IMR-90 (cell line): ENCODE results near the gene C6orf89. TPM values are rescaled to one million over a fixed set of nuclear protein-coding genes. Genes with fewer than 3 reads are reported as not detected.

Experiments
- ATAC-seq: fragments of 200-7000 bp; cut with Tn5 transposase; 2 replicates; pipeline ENCODE4 v1.9.1; 2020; ENCODE audit warnings: low read depth, mild to moderate bottlenecking, moderate library complexity
- BruUV-seq: library from RNA; stranded (reverse); fragments of 400-500 nt; replicated peaks from 2 replicates; lab custom pipeline; 2021; lab: Mats Ljungman, UMichigan
- CTCF ChIA-PET: fragments of 300-600 bp; formaldehyde crosslinking; extraction: SDS; loops from one replicate; lab custom pipeline; 2021; ENCODE audit warnings: antibody characterized with exemption; lab: Yijun Ruan, JAX
- POLR2A ChIA-PET: fragments of 300-600 bp; sonication (Branson Sonifier 250); formaldehyde crosslinking; loops from one replicate; lab custom pipeline; 2022; ENCODE audit warnings: antibody characterized with exemption; ENCODE audit not compliant: unreplicated experiment; lab: Charles Lee
- DNase-seq: peaks from one replicate; pipeline ENCODE4 v3.0.0; 2013
- H2AFZ ChIP-seq: replicated peaks from 2 replicates; pipeline ENCODE3; 2013; ENCODE audit warnings: low read length, mild to moderate bottlenecking; ENCODE audit not compliant: poor library complexity
- H2AK5ac ChIP-seq: 2 replicates; pipeline ENCODE4 v1.6.1; 2013; ENCODE audit warnings: low read depth, low read length, inconsistent platforms
- H2AK9ac ChIP-seq: replicated peaks from 2 replicates; pipeline ENCODE3; 2013; ENCODE audit warnings: mild to moderate bottlenecking, low read depth, low read length, moderate library complexity; ENCODE audit not compliant: poor library complexity
- H2BK120ac ChIP-seq: 2 replicates; pipeline ENCODE4 v1.6.1; 2013; ENCODE audit warnings: low read depth, low read length, inconsistent platforms
- H2BK15ac ChIP-seq: 3 replicates; pipeline ENCODE4 v1.6.1; 2013; ENCODE audit warnings: low read depth, low read length, inconsistent platforms
- H2BK20ac ChIP-seq: 2 replicates; pipeline ENCODE4 v1.6.1; 2013; ENCODE audit warnings: low read depth, mild to moderate bottlenecking, inconsistent platforms, low read length, moderate library complexity
- H2BK5ac ChIP-seq: 2 replicates; pipeline ENCODE4 v1.6.1; 2013; ENCODE audit warnings: mild to moderate bottlenecking, low read depth, low read length, inconsistent platforms; ENCODE audit not compliant: poor library complexity, severe bottlenecking
- H3K14ac ChIP-seq: replicated peaks from 2 replicates; pipeline ENCODE4 v1.6.1; 2013; ENCODE audit warnings: low read depth, low read length, inconsistent platforms
- H3K18ac ChIP-seq: 2 replicates; pipeline ENCODE4 v1.6.1; 2013; ENCODE audit warnings: low read depth, low read length, control low read depth
- H3K23ac ChIP-seq: 2 replicates; pipeline ENCODE4 v1.6.1; 2013; ENCODE audit warnings: low read depth, low read length, inconsistent platforms
- H3K27ac ChIP-seq: 2 replicates; pipeline ENCODE4 v1.5.1; 2013; ENCODE audit warnings: mild to moderate bottlenecking, control low read depth, low read length; ENCODE audit not compliant: insufficient read depth
- H3K27me3 ChIP-seq: 2 replicates; pipeline ENCODE4 v1.6.1; 2013; ENCODE audit warnings: low read length; ENCODE audit not compliant: control insufficient read depth, insufficient read depth
- H3K36me3 ChIP-seq: 2 replicates; pipeline ENCODE4 v1.6.1; 2013; ENCODE audit warnings: low read length, mixed read lengths; ENCODE audit not compliant: control insufficient read depth, insufficient read depth
- H3K4ac ChIP-seq: 2 replicates; pipeline ENCODE4 v1.6.1; 2013; ENCODE audit warnings: low read depth, low read length, inconsistent platforms
- H3K4me1 ChIP-seq: 2 replicates; pipeline ENCODE4 v1.6.1; 2013; ENCODE audit warnings: low read length, mixed read lengths; ENCODE audit not compliant: control insufficient read depth, insufficient read depth
- H3K4me2 ChIP-seq: 2 replicates; pipeline ENCODE4 v1.6.1; 2013; ENCODE audit warnings: low read depth, mild to moderate bottlenecking, control low read depth, low read length, moderate library complexity
- H3K4me3 ChIP-seq: 2 replicates; pipeline ENCODE4 v1.5.1; 2013; ENCODE audit warnings: low read depth, mild to moderate bottlenecking, control low read depth, low read length, moderate library complexity; ENCODE audit not compliant: insufficient read depth
- H3K56ac ChIP-seq: 2 replicates; pipeline ENCODE4 v1.6.1; 2013; ENCODE audit warnings: low read length, inconsistent platforms; ENCODE audit not compliant: insufficient read depth; ENCODE audit errors: extremely low read depth
- H3K79me1 ChIP-seq, 2 experiments: 2 replicates each; pipeline ENCODE4 v1.6.1; 2013; ENCODE audit warnings: low read length in 2 of 2, inconsistent platforms in 1 of 2, low read depth in 1 of 2
- H3K9ac ChIP-seq: 2 replicates; pipeline ENCODE4 v1.6.1; 2013; ENCODE audit warnings: low read depth, low read length, control low read depth
- H3K9me1 ChIP-seq: 2 replicates; pipeline ENCODE4 v1.6.1; 2013; ENCODE audit warnings: low read length, inconsistent platforms; ENCODE audit not compliant: insufficient read depth
- H3K9me3 ChIP-seq: 2 replicates; pipeline ENCODE4 v1.6.1; 2013; ENCODE audit warnings: low read length; ENCODE audit not compliant: control insufficient read depth, insufficient read depth
- H4K20me1 ChIP-seq: 2 replicates; pipeline ENCODE4 v1.6.1; 2013; ENCODE audit warnings: low read length, inconsistent platforms; ENCODE audit not compliant: insufficient read depth
- H4K5ac ChIP-seq: 2 replicates; pipeline ENCODE4 v1.6.1; 2013; ENCODE audit warnings: mild to moderate bottlenecking, low read depth, low read length, control low read depth
- H4K8ac ChIP-seq, 2 experiments: 2 replicates each; pipeline ENCODE4 v1.6.1; 2013; ENCODE audit warnings: low read depth in 2 of 2, low read length in 2 of 2, control low read depth in 1 of 2, inconsistent platforms in 1 of 2
- H4K91ac ChIP-seq: 2 replicates; pipeline ENCODE4 v1.6.1; 2013; ENCODE audit warnings: low read depth, low read length, inconsistent platforms; ENCODE audit not compliant: insufficient read depth
- BHLHE40 ChIP-seq: fragments of 150-350 bp; IDR thresholded peaks from 2 replicates; pipeline ENCODE4 v1.6.1; 2016; ENCODE audit warnings: mild to moderate bottlenecking, low read depth, low read length
- CEBPB ChIP-seq: IDR thresholded peaks from 2 replicates; pipeline ENCODE4 v1.6.1; 2012; ENCODE audit warnings: low read depth, low read length, improper control_type of control experiment
- CHD1 ChIP-seq: IDR thresholded peaks from 2 replicates; pipeline ENCODE4 v1.6.1; 2012; ENCODE audit warnings: low read depth, low read length, improper control_type of control experiment
- FOS ChIP-seq: fragments of 150-350 bp; IDR thresholded peaks from 2 replicates; pipeline ENCODE4 v1.6.1; 2016; ENCODE audit warnings: low read depth, low read length
- MAFK ChIP-seq: IDR thresholded peaks from 2 replicates; pipeline ENCODE4 v1.6.1; 2012; ENCODE audit warnings: low read depth, low read length, improper control_type of control experiment
- MAZ ChIP-seq: IDR thresholded peaks from 2 replicates; pipeline ENCODE4 v1.6.1; 2012; ENCODE audit warnings: low read depth, mild to moderate bottlenecking, low read length, improper control_type of control experiment, moderate library complexity, borderline replicate concordance
- MXI1 ChIP-seq: IDR thresholded peaks from 2 replicates; pipeline ENCODE4 v1.6.1; 2012; ENCODE audit warnings: low read depth, mild to moderate bottlenecking, low read length, moderate library complexity, borderline replicate concordance
- NFE2L2 ChIP-seq: fragments of 150-350 bp; IDR thresholded peaks from 2 replicates; pipeline ENCODE4 v1.6.1; 2016; ENCODE audit warnings: low read depth, mild to moderate bottlenecking, low read length
- POLR2A ChIP-seq: IDR thresholded peaks from 2 replicates; pipeline ENCODE4 v1.6.1; 2012; ENCODE audit warnings: mild to moderate bottlenecking, low read depth, low read length
- RAD21 ChIP-seq: IDR thresholded peaks from 2 replicates; pipeline ENCODE4 v1.6.1; 2012; ENCODE audit warnings: low read length, improper control_type of control experiment
- RCOR1 ChIP-seq: IDR thresholded peaks from 2 replicates; pipeline ENCODE4 v1.6.1; 2012; ENCODE audit warnings: mild to moderate bottlenecking, low read length, improper control_type of control experiment; ENCODE audit not compliant: insufficient replicate concordance
- RFX5 ChIP-seq: IDR thresholded peaks from 2 replicates; pipeline ENCODE4 v1.8.0; 2012; ENCODE audit warnings: low read depth, mild to moderate bottlenecking, low read length, moderate library complexity
- SMC3 ChIP-seq: fragments of 150-350 bp; IDR thresholded peaks from 2 replicates; pipeline ENCODE4 v1.6.1; 2016; ENCODE audit warnings: low read depth, mild to moderate bottlenecking, antibody characterized with exemption, low read length, moderate library complexity
- WGBS, 2 experiments: methylation state at CpG; one replicate each; pipeline versions ENCODE4 v1.1.5 to v1.1.7; 2013; ENCODE audit warnings: missing lambda C conversion rate in 2 of 2; ENCODE audit not compliant: insufficient read length in 1 of 2; ENCODE audit errors: extremely low coverage in 2 of 2; 5-methylcytosine and 5-hydroxymethylcytosine counted together
- dilution Hi-C: fragments of 300-500 bp; cut with HindIII; formaldehyde crosslinking; loops from one replicate; pipeline ENCODE4 v1.14.3; 2018; ENCODE audit warnings: low sequenced_read_pairs; ENCODE audit not compliant: unreplicated experiment
- in situ Hi-C: fragments of 300-500 bp; cut with MboI; formaldehyde crosslinking; loops from 3 replicates; pipeline ENCODE4 v1.14.3; 2019; ENCODE audit warnings: low sequenced_read_pairs, inconsistent platforms, mixed read lengths
- intact Hi-C: fragments of 100-400 bp; cut with micrococcal nuclease; formaldehyde crosslinking; loops from 2 replicates; pipeline ENCODE4 v1.10.0; 2022
- polyA plus RNA-seq, 3 experiments: library from polyadenylated mRNA; depleted of rRNA; stranded (reverse); fragments of >200 nt; gene quantifications; 2 replicates each; pipeline ENCODE4 v1.2.3, GENCODE V29; 2012; ENCODE audit warnings: low replicate concordance in 1 of 3
- total RNA-seq: library from RNA; depleted of rRNA; stranded (reverse); fragments of >200 nt; gene quantifications from 2 replicates; pipeline ENCODE4 v1.2.3, GENCODE V29; 2012
- TF ChIP-seq, protein P1 (sequence below): conservative IDR thresholded peaks from 2 replicates; pipeline ENCODE4 v1.5.1; 2012; ENCODE audit warnings: mild to moderate bottlenecking, low read depth, low read length, improper control_type of control experiment
- TF ChIP-seq, protein P2 (sequence below): fragments of 150-350 bp; IDR thresholded peaks from 2 replicates; pipeline ENCODE4 v1.6.1; 2016; ENCODE audit warnings: low read depth, mild to moderate bottlenecking, low read length, moderate library complexity, borderline replicate concordance
- TF ChIP-seq, protein P3 (sequence below): fragments of 150-350 bp; IDR thresholded peaks from 2 replicates; pipeline ENCODE4 v1.6.1; 2017; ENCODE audit warnings: mild to moderate bottlenecking, antibody characterized with exemption, low read length, low read depth

Gene C6orf89
- total and polyA plus RNA-seq, 2 of the 4 experiments (the other 2 are of a cell fraction) = 30.8 to 52.3 TPM

DNA sequence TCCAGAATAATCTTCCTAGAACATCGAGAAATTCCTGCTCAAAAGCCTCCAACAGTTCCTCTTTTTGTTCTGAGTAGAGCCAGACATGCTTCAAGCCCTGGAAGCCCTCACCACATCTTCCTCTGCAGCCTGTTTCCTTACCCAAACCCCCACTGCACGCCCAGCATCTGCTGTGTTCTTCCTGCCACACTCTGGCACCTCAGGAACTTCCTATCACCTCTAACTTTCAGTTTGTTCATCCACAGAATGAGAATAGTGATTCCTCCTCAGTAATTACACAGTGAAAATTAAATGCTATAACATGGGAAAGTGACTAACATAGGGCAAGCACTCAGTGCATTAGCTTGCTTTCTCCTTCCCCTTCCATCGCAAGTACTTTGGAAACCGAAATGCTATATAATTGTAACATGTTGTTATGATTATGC lies 26.3 kb downstream of the C6orf89 start:
- H2AK5ac ChIP-seq = 0 out of 2 replicates have a peak overlapping the region, but pooled peaks have one; percentile 20
- peak overlapping the region; percentile 38; the same call in 1 of the 2 replicates for H4K91ac ChIP-seq
- no peak overlapping the region for H3K18ac ChIP-seq
- H3K23ac ChIP-seq = peak overlapping the region; percentile 46; the same call in 1 of the 2 replicates
- CTCF ChIA-PET = no interaction called here
- peak overlapping the region; percentile 20 for H2BK120ac ChIP-seq
- H3K4me3 ChIP-seq = no peak overlapping the region
- POLR2A ChIA-PET = no interaction called here
- H3K14ac ChIP-seq = no peak overlapping the region
- H4K20me1 ChIP-seq = peaks cover 21% of the 10 kb centered on the region
- no peak overlapping the region; the same call in 1 of the 2 replicates for H4K5ac ChIP-seq
- H2BK5ac ChIP-seq = no peak overlapping the region
- H3K4ac ChIP-seq = no peak overlapping the region; the same call in 1 of the 2 replicates
- peaks cover 4 to 15% of the 10 kb centered on the region in 2 experiments; a peak in 3 of 4 replicates for H3K79me1 ChIP-seq
- no peak for TF ChIP-seq SMC3
- no peak for TF ChIP-seq CEBPB
- no peak for TF ChIP-seq RAD21
- TF ChIP-seq, protein P1, sequence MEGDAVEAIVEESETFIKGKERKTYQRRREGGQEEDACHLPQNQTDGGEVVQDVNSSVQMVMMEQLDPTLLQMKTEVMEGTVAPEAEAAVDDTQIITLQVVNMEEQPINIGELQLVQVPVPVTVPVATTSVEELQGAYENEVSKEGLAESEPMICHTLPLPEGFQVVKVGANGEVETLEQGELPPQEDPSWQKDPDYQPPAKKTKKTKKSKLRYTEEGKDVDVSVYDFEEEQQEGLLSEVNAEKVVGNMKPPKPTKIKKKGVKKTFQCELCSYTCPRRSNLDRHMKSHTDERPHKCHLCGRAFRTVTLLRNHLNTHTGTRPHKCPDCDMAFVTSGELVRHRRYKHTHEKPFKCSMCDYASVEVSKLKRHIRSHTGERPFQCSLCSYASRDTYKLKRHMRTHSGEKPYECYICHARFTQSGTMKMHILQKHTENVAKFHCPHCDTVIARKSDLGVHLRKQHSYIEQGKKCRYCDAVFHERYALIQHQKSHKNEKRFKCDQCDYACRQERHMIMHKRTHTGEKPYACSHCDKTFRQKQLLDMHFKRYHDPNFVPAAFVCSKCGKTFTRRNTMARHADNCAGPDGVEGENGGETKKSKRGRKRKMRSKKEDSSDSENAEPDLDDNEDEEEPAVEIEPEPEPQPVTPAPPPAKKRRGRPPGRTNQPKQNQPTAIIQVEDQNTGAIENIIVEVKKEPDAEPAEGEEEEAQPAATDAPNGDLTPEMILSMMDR = no peak
- TF ChIP-seq RFX5 = no peak
- TF ChIP-seq NFE2L2 = no peak
- no peak for TF ChIP-seq RCOR1
- no peak for TF ChIP-seq MXI1
- TF ChIP-seq MAFK = no peak
- no peak for TF ChIP-seq POLR2A
- TF ChIP-seq BHLHE40 = no peak
- TF ChIP-seq, protein P2, sequence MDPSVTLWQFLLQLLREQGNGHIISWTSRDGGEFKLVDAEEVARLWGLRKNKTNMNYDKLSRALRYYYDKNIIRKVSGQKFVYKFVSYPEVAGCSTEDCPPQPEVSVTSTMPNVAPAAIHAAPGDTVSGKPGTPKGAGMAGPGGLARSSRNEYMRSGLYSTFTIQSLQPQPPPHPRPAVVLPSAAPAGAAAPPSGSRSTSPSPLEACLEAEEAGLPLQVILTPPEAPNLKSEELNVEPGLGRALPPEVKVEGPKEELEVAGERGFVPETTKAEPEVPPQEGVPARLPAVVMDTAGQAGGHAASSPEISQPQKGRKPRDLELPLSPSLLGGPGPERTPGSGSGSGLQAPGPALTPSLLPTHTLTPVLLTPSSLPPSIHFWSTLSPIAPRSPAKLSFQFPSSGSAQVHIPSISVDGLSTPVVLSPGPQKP = no peak
- TF ChIP-seq FOS = no peak
- TF ChIP-seq, protein P3, sequence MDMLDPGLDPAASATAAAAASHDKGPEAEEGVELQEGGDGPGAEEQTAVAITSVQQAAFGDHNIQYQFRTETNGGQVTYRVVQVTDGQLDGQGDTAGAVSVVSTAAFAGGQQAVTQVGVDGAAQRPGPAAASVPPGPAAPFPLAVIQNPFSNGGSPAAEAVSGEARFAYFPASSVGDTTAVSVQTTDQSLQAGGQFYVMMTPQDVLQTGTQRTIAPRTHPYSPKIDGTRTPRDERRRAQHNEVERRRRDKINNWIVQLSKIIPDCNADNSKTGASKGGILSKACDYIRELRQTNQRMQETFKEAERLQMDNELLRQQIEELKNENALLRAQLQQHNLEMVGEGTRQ = no peak
- TF ChIP-seq CHD1 = no peak
- TF ChIP-seq MAZ = no peak
- peak overlapping the region; percentile 23; the same call in 1 of the 2 replicates for H3K27ac ChIP-seq
- no peak overlapping the region; the same call in 1 of the 2 replicates for H2BK20ac ChIP-seq
- no peaks in the 10 kb centered on the region for H3K27me3 ChIP-seq
- in situ Hi-C loops (no loop called here), dilution Hi-C loops (no loop called here), intact Hi-C loops (no loop called here)
- DNase-seq (no peak), ATAC-seq (no peak)
- no peak overlapping the region for H4K8ac ChIP-seq
- H3K9me1 ChIP-seq = peaks cover 14% of the 10 kb centered on the region
- H3K4me1 ChIP-seq = peaks cover 15% of the 10 kb centered on the region
- H3K4me2 ChIP-seq = no peak overlapping the region
- H2AFZ ChIP-seq = no peak overlapping the region
- H3K9me3 ChIP-seq = no peaks in the 10 kb centered on the region
- H2AK9ac ChIP-seq = no peak overlapping the region
- peaks cover 18% of the 10 kb centered on the region for H3K36me3 ChIP-seq
- BruUV-seq = no TSS peak
- no peak overlapping the region for H3K9ac ChIP-seq
- H2BK15ac ChIP-seq = no peak overlapping the region; the same call in 2 of the 3 replicates
- H3K56ac ChIP-seq = no peak overlapping the region
- 100% methylated on average over 1 of the region's 4 CpGs; no CpG with 5 or more reads in 1 of the 2 experiments for WGBS, 2 experiments
